GM23248 (cell line): ENCODE data around the gene MTMR2.

ENCODE experiments used
- EZH2 ChIP-seq: fragments of 200-600 bp; sonication (generic); IDR thresholded peaks from 2 replicates; pipeline ENCODE4 v1.6.1; 2018; ENCODE audit warnings: antibody characterized with exemption, mild to moderate bottlenecking; ENCODE audit not compliant: insufficient read depth, poor library complexity, severe bottlenecking
- EZH2phosphoT487 ChIP-seq: fragments of 200-600 bp; sonication (generic); IDR thresholded peaks from 2 replicates; pipeline ENCODE4 v1.6.1; 2018; ENCODE audit warnings: antibody characterized with exemption, moderate library complexity, mild to moderate bottlenecking, low read depth; ENCODE audit not compliant: insufficient read depth

GRCh38 chr11:95930948-95931347 lies 7.0 kb upstream of the MTMR2 start:
- TF ChIP-seq EZH2: no peak
- no peak for TF ChIP-seq EZH2phosphoT487
